ENCODE measurements around the gene INTS7. TPM values are rescaled to one million over a fixed set of nuclear protein-coding genes. Genes with fewer than 3 reads are reported as not detected.
"Not testable (repeated sequence)": the region's sequence is repeated elsewhere in the genome, so short reads cannot be mapped to it uniquely, and the experiment has no call there.

INTS7 gene
- total and polyA plus RNA-seq, 2 of the 4 experiments (the other 2 are of a cell fraction), result 8.3 to 24.9 TPM

DNA sequence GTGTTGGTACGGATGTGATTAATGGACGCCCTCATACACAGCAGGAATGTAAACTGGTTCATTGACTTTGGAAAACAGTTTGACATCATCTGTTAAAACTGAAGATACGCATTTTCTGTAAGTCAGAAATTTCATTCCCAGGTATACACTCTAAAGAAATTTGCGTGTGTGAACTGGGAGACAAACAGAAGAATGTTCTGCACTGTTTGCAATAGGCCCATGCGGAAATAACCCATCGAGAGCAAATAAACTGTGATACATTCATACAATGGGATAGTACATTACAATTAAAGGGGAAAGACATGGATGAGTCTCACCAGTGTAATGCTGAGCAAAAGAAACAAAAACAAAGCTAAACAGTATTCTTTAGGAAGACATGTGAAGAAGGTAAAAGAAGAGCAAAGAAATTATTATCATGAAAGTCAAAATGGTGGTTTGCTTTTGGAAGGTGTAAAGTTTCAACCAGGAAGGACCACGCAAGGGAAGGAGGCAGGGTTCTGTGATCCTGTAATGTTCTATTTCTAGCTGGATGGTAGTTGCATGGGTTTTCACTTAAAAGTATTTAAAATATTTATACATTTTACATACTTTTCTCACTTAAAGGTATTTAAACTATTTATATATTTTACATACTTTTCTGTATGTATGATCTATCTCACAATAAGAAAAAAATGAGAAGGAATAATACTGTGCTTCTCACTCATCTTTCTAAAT lies 30.3 kb downstream of the INTS7 start (continued):
- no peak for TF ChIP-seq MAFK (IDR thresholded peaks at IDR 0.05; ENCODE audit: low read depth, low read length)

DNA sequence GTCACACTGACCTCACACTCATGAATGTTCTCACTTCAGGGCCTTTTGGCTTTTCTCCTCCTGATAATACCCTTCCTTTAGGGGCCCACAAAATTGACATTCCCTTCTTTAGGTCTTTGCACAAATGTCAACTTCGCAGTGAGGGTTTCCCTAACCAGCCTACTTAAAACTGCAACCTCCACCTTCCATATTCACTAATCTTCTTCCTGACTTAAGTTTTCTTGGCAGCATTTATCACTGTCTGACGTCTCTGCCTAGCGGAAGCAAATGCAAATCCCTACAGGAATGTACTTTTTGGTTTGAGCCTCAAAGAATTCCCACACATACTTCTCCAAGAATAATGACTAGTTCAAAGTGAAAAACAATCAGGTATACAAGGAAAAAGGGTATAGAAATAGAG lies 32.8 kb downstream of the INTS7 start:
- Histone ChIP-seq H3K36me3 (ENCODE audit: control insufficient read depth, insufficient read depth, low read length) (peaks cover 5% of the 10 kb centered on the region), H3K4me2 (ENCODE audit: low read depth, low read length) (no peak overlapping the region), H3K79me1 (ENCODE audit: low read depth in 1 of 2, low read length in 2 of 2) (peaks cover 4 to 7% of the 10 kb centered on the region in 2 experiments; a peak in 2 of 4 replicates), H3K4me3 (ENCODE audit: insufficient read depth, low read depth, low read length) (no peak overlapping the region), H3K4ac (ENCODE audit: low read depth, low read length) (no peak overlapping the region), H4K5ac (ENCODE audit: low read depth, low read length) (no peak overlapping the region), H3K14ac (replicated peaks; ENCODE audit: low read depth, low read length) (no peak overlapping the region), H2AK5ac (ENCODE audit: low read depth, low read length) (no peak overlapping the region), H3K18ac (ENCODE audit: low read depth, low read length) (no peak overlapping the region), H2BK15ac (ENCODE audit: low read depth, low read length) (no peak overlapping the region), H4K8ac (ENCODE audit: low read depth in 2 of 2, low read length in 2 of 2) (no peak overlapping the region), H3K9me1 (ENCODE audit: insufficient read depth, low read length) (no peaks in the 10 kb centered on the region), H3K27ac (ENCODE audit: insufficient read depth, low read length) (no peak overlapping the region), H3K27me3 (ENCODE audit: control insufficient read depth, insufficient read depth, low read length) (no peaks in the 10 kb centered on the region), H2BK20ac (ENCODE audit: low read depth, low read length) (no peak overlapping the region), H3K56ac (ENCODE audit: extremely low read depth, insufficient read depth, low read length) (no peak overlapping the region), H3K4me1 (ENCODE audit: control insufficient read depth, insufficient read depth, low read length) (peaks cover 3% of the 10 kb centered on the region), H2AFZ (replicated peaks; ENCODE audit: low read length, poor library complexity) (no peak overlapping the region), H2BK120ac (ENCODE audit: low read depth, low read length) (no peak overlapping the region), H3K9ac (ENCODE audit: low read depth, low read length) (no peak overlapping the region), H2AK9ac (replicated peaks; ENCODE audit: low read depth, low read length, poor library complexity) (no peak overlapping the region), H2BK5ac (ENCODE audit: low read depth, low read length, poor library complexity, severe bottlenecking) (no peak overlapping the region), H4K20me1 (ENCODE audit: insufficient read depth, low read length) (no peaks in the 10 kb centered on the region), H3K9me3 (ENCODE audit: control insufficient read depth, insufficient read depth, low read length) (peaks cover under 1% of the 10 kb centered on the region; the same call in 1 of the 2 replicates), H4K91ac (ENCODE audit: insufficient read depth, low read depth, low read length) (no peak overlapping the region), H3K23ac (ENCODE audit: low read depth, low read length) (no peak overlapping the region)
- in situ Hi-C loops (cut with MboI; ENCODE audit: low sequenced_read_pairs) (no loop called here), dilution Hi-C loops (cut with HindIII; ENCODE audit: low sequenced_read_pairs, unreplicated experiment) (no loop called here), intact Hi-C loops (cut with micrococcal nuclease) (no loop called here)
- no peak for DNase-seq
- TF ChIP-seq MAFK (IDR thresholded peaks at IDR 0.05; ENCODE audit: low read depth, low read length) (no peak), POLR2A (IDR thresholded peaks at IDR 0.05; ENCODE audit: low read depth, low read length) (no peak), RFX5 (IDR thresholded peaks at IDR 0.05; ENCODE audit: low read depth, low read length) (no peak), RAD21 (IDR thresholded peaks at IDR 0.05; ENCODE audit: low read length) (no peak), CHD1 (IDR thresholded peaks at IDR 0.05; ENCODE audit: low read depth, low read length) (no peak), MXI1 (IDR thresholded peaks at IDR 0.05; ENCODE audit: borderline replicate concordance, low read depth, low read length) (no peak), CEBPB (IDR thresholded peaks at IDR 0.05; ENCODE audit: low read depth, low read length) (no peak)
- ATAC-seq (ENCODE audit: low read depth), result no peak
- CTCF ChIA-PET, result no interaction called here
- WGBS, 2 experiments (ENCODE audit: extremely low coverage in 2 of 2, insufficient read length in 1 of 2), result 100% methylated on average over 1 of the region's 3 CpGs; no CpG with 5 or more reads in 1 of the 2 experiments
- POLR2A ChIA-PET (ENCODE audit: unreplicated experiment), result no interaction called here
- BruUV-seq (replicated peaks), result no TSS peak

- H3K4me1 ChIP-seq (ENCODE audit: control insufficient read depth, insufficient read depth, low read length); H3K4me2 ChIP-seq (ENCODE audit: low read depth, low read length); H3K36me3 ChIP-seq (ENCODE audit: control insufficient read depth, insufficient read depth, low read length); H3K9ac ChIP-seq (ENCODE audit: low read depth, low read length); H2AK9ac ChIP-seq (replicated peaks; ENCODE audit: low read depth, low read length, poor library complexity); H3K9me1 ChIP-seq (ENCODE audit: insufficient read depth, low read length); H4K5ac ChIP-seq (ENCODE audit: low read depth, low read length); H3K4me3 ChIP-seq (ENCODE audit: insufficient read depth, low read depth, low read length); dilution Hi-C loops (cut with HindIII; ENCODE audit: low sequenced_read_pairs, unreplicated experiment); H2BK15ac ChIP-seq (ENCODE audit: low read depth, low read length); H4K8ac ChIP-seq (ENCODE audit: low read depth in 2 of 2, low read length in 2 of 2); in situ Hi-C loops (cut with MboI; ENCODE audit: low sequenced_read_pairs); CTCF ChIA-PET; H2BK120ac ChIP-seq (ENCODE audit: low read depth, low read length); H3K4ac ChIP-seq (ENCODE audit: low read depth, low read length); H3K23ac ChIP-seq (ENCODE audit: low read depth, low read length); H3K27ac ChIP-seq (ENCODE audit: insufficient read depth, low read length); intact Hi-C loops (cut with micrococcal nuclease); H2BK20ac ChIP-seq (ENCODE audit: low read depth, low read length); H3K14ac ChIP-seq (replicated peaks; ENCODE audit: low read depth, low read length); BruUV-seq (replicated peaks); H3K56ac ChIP-seq (ENCODE audit: extremely low read depth, insufficient read depth, low read length); ATAC-seq (ENCODE audit: low read depth); H4K20me1 ChIP-seq (ENCODE audit: insufficient read depth, low read length); H3K18ac ChIP-seq (ENCODE audit: low read depth, low read length); H3K27me3 ChIP-seq (ENCODE audit: control insufficient read depth, insufficient read depth, low read length); H2BK5ac ChIP-seq (ENCODE audit: low read depth, low read length, poor library complexity, severe bottlenecking); POLR2A ChIA-PET (ENCODE audit: unreplicated experiment); H4K91ac ChIP-seq (ENCODE audit: insufficient read depth, low read depth, low read length); H2AK5ac ChIP-seq (ENCODE audit: low read depth, low read length); DNase-seq; H2AFZ ChIP-seq (replicated peaks; ENCODE audit: low read length, poor library complexity); H3K9me3 ChIP-seq (ENCODE audit: control insufficient read depth, insufficient read depth, low read length): not testable (repeated sequence)
- WGBS, 2 experiments (ENCODE audit: extremely low coverage in 2 of 2, insufficient read length in 1 of 2), result no CpG with 5 or more reads among the region's 4 CpGs
- H3K79me1 ChIP-seq (ENCODE audit: low read depth in 1 of 2, low read length in 2 of 2), result peaks cover 2 to 11% of the 10 kb centered on the region in 2 experiments; a peak in 3 of 4 replicates
Measured at GRCh38 chr1:211997426-211997825, 37.9 kb downstream of the INTS7 start.

All from IMR-90 (cell line).